Caco-2 (cell line): ENCODE measurements around the gene ADD1. TPM values are rescaled to one million over a fixed set of nuclear protein-coding genes. Genes with fewer than 3 reads are reported as not detected.

Experiments used
- BruUV-seq: library from RNA; stranded (reverse); fragments of 400-500 nt; replicated peaks from 2 replicates; lab custom pipeline; 2021; lab: Mats Ljungman, UMichigan
- CTCF ChIA-PET: fragments of 300-600 bp; sonication (Branson Sonifier 250); formaldehyde crosslinking; loops from one replicate; lab custom pipeline; 2022; ENCODE audit warnings: antibody characterized with exemption; lab: Charles Lee
- POLR2A ChIA-PET: fragments of 300-600 bp; sonication (Branson Sonifier 250); formaldehyde crosslinking; loops from one replicate; lab custom pipeline; 2022; ENCODE audit warnings: antibody characterized with exemption; lab: Charles Lee
- DNase-seq, 2 experiments: peaks; one replicate each; pipeline versions ENCODE4 v3.0.0 to v3.0.0-alpha.2; 2020 to 2022
- H3K27me3 ChIP-seq: replicated peaks from 2 replicates; pipeline ENCODE4 v1.6.0; 2011; ENCODE audit warnings: low read length; ENCODE audit not compliant: control insufficient read depth, insufficient read depth
- H3K36me3 ChIP-seq: 2 replicates; pipeline ENCODE4 v1.5.1; 2011; ENCODE audit warnings: low read length; ENCODE audit not compliant: control insufficient read depth, insufficient read depth
- H3K4me1 ChIP-seq: fragments of 250-450 bp; sonication (Bioruptor Pico); 2 replicates; pipeline ENCODE4 v1.5.1; 2020; ENCODE audit warnings: mild to moderate bottlenecking
- H3K4me3 ChIP-seq: 2 replicates; pipeline ENCODE4 v1.5.1; 2011; ENCODE audit warnings: low read depth, mild to moderate bottlenecking, control low read depth, low read length
- H3K9me3 ChIP-seq: fragments of 250-450 bp; sonication (Bioruptor Pico); 2 replicates; pipeline ENCODE4 v1.5.1; 2020; ENCODE audit warnings: mild to moderate bottlenecking, moderate library complexity
- H3K27ac Mint-ChIP-seq: one replicate; pipeline ENCODE4 v1.8.0; 2022; ENCODE audit warnings: mixed read lengths; ENCODE audit not compliant: unreplicated experiment
- H3K27me3 Mint-ChIP-seq: one replicate; pipeline ENCODE4 v1.8.0; 2022; ENCODE audit warnings: mixed read lengths; ENCODE audit not compliant: insufficient read depth, unreplicated experiment
- H3K36me3 Mint-ChIP-seq: one replicate; pipeline ENCODE4 v1.8.0; 2022; ENCODE audit warnings: mild to moderate bottlenecking, mixed read lengths; ENCODE audit not compliant: insufficient read depth, unreplicated experiment
- H3K4me1 Mint-ChIP-seq: one replicate; pipeline ENCODE4 v1.8.0; 2022; ENCODE audit warnings: low read depth, mixed read lengths; ENCODE audit not compliant: unreplicated experiment
- H3K4me3 Mint-ChIP-seq: one replicate; pipeline ENCODE4 v1.8.0; 2022; ENCODE audit warnings: mild to moderate bottlenecking, moderate library complexity, mixed read lengths; ENCODE audit not compliant: unreplicated experiment
- H3K9me3 Mint-ChIP-seq: one replicate; pipeline ENCODE4 v1.8.0; 2022; ENCODE audit warnings: mixed read lengths; ENCODE audit not compliant: unreplicated experiment
- intact Hi-C: fragments of 100-400 bp; cut with micrococcal nuclease; formaldehyde crosslinking; loops from one replicate; pipeline ENCODE4 v1.10.0; 2022; ENCODE audit not compliant: unreplicated experiment
- total RNA-seq: library from RNA; stranded (reverse); gene quantifications from 2 replicates; pipeline ENCODE4 v1.2.3, GENCODE V29; 2022
- TF ChIP-seq, protein P1 (sequence below), 2 experiments: fragments of 200-600 bp in 1 of 2; IDR thresholded peaks; 1 replicate in 1 of 2; 2 replicates in 1 of 2; pipeline versions ENCODE4 v1.5.1 to v1.8.0; 2011 to 2022; ENCODE audit warnings: antibody characterized with exemption in 1 of 2, control low read depth in 1 of 2, inconsistent platforms in 1 of 2, low read depth in 1 of 2, low read length in 1 of 2, mild to moderate bottlenecking in 1 of 2, moderate library complexity in 1 of 2; ENCODE audit not compliant: insufficient read depth in 1 of 2, severe bottlenecking in 1 of 2, unreplicated experiment in 1 of 2

Gene ADD1
- total RNA-seq, 1 experiment from 2014 or later, result 242 TPM

- no peak overlapping the region for H3K4me3 ChIP-seq
- Mint-ChIP-seq H3K27ac (no peak overlapping the region), H3K4me3 (no peak overlapping the region), H3K36me3 (no peaks in the 10 kb centered on the region), H3K27me3 (no peaks in the 10 kb centered on the region), H3K4me1 (no peaks in the 10 kb centered on the region), H3K9me3 (no peaks in the 10 kb centered on the region)
- 0 out of 2 replicates have a peak, but pooled peaks cover 3% of the 10 kb centered on the region for H3K4me1 ChIP-seq
- intact Hi-C loops, result no loop called here
- no peaks in the 10 kb centered on the region for H3K27me3 ChIP-seq
- CTCF ChIA-PET, result no interaction called here
- DNase-seq, result no peak
- no peaks in the 10 kb centered on the region for H3K9me3 ChIP-seq
- TF ChIP-seq, protein P1, sequence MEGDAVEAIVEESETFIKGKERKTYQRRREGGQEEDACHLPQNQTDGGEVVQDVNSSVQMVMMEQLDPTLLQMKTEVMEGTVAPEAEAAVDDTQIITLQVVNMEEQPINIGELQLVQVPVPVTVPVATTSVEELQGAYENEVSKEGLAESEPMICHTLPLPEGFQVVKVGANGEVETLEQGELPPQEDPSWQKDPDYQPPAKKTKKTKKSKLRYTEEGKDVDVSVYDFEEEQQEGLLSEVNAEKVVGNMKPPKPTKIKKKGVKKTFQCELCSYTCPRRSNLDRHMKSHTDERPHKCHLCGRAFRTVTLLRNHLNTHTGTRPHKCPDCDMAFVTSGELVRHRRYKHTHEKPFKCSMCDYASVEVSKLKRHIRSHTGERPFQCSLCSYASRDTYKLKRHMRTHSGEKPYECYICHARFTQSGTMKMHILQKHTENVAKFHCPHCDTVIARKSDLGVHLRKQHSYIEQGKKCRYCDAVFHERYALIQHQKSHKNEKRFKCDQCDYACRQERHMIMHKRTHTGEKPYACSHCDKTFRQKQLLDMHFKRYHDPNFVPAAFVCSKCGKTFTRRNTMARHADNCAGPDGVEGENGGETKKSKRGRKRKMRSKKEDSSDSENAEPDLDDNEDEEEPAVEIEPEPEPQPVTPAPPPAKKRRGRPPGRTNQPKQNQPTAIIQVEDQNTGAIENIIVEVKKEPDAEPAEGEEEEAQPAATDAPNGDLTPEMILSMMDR (IDR thresholded peaks at IDR 0.05; ENCODE audit: insufficient read depth in 1 of 2, low read depth in 1 of 2, low read length in 1 of 2, severe bottlenecking in 1 of 2, unreplicated experiment in 1 of 2), result no peak
- POLR2A ChIA-PET, result no interaction called here
- no peaks in the 10 kb centered on the region for H3K36me3 ChIP-seq
- BruUV-seq, result no TSS peak
Measured at GRCh38 chr4:2799971-2800690, 43.5 kb upstream of the ADD1 start.

DNA sequence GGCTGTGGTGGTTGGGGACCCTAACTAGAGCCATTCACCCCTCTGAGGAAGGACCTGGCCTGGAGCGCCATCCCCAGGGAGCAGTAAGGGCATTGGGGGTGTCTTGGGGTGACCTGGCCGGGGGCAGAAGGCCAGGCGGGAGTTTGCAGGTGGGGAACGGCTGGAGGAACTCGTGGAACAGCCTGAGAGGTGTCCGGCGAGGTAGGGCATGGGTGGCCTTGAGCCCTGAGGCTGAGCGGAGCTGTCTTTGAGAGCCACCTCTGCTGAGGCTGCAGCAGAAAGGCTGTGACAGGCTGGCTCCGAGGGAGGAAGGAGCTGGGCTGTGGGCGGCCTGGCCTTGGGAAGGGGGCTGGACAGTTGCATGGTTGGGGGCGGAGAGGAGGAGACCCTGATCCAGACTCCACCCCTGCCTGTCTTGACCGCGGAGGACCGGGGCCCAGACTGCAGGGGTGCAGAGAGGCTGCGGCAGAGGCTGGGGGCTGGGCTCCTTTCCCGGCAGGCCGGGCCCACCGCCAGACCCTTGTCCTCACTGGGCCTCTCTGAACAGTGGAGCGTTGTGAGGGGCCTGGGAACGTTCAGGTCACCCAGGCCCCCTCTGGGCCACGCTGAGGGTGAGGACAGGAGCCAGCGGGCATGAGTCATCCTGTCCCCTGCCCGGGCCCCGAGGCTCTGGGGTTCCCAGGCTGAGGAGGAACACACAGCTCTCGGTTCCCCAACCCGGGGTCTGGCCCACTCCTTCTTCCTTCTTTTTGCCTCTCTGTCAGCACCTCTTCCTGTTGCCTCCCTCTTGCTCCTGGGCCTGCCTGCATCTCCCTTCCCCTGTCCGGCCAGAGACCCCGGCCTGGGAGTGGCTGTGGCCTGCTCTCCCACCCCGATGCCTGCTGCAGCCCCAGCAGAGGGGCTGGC lies 42.7 kb upstream of the ADD1 start:
- Mint-ChIP-seq H3K27ac (no peak overlapping the region), H3K4me3 (no peak overlapping the region), H3K9me3 (no peaks in the 10 kb centered on the region), H3K4me1 (no peaks in the 10 kb centered on the region), H3K27me3 (no peaks in the 10 kb centered on the region), H3K36me3 (no peaks in the 10 kb centered on the region)
- no peaks in the 10 kb centered on the region for H3K36me3 ChIP-seq
- H3K4me3 ChIP-seq, result no peak overlapping the region
- no peaks in the 10 kb centered on the region for H3K9me3 ChIP-seq
- ChIA-PET POLR2A (no interaction called here), CTCF (no interaction called here)
- intact Hi-C loops, result no loop called here
- no peak for DNase-seq
- H3K27me3 ChIP-seq, result no peaks in the 10 kb centered on the region
- BruUV-seq, result no TSS peak
- 0 out of 2 replicates have a peak, but pooled peaks cover 3% of the 10 kb centered on the region for H3K4me1 ChIP-seq
- TF ChIP-seq, protein P1 (IDR thresholded peaks at IDR 0.05; ENCODE audit: insufficient read depth in 1 of 2, low read depth in 1 of 2, low read length in 1 of 2, severe bottlenecking in 1 of 2, unreplicated experiment in 1 of 2), result no peak
